Measurements from ENCODE around the gene SURF6.
"Not testable (repeated sequence)": the region's sequence is repeated elsewhere in the genome, so short reads cannot be mapped to it uniquely, and the experiment has no call there.

The SURF6 gene

GRCh38 chr9:133331221-133331620 is 4.8 kb downstream of the SURF6 start:
- no peak overlapping the region for H3K27ac ChIP-seq
- DNase-seq (ENCODE audit: low read depth, low spot score) = no peak

- peak overlapping the region; percentile 30 for H3K27ac ChIP-seq
- not testable (repeated sequence) for DNase-seq (ENCODE audit: low read depth, low spot score)
Observed at GRCh38 chr9:133329306-133330156, 6.5 kb downstream of the SURF6 start.

- DNase-seq (ENCODE audit: low read depth, low spot score) = no peak
- H3K27ac ChIP-seq = no peak overlapping the region
Observed at GRCh38 chr9:133327834-133328484, 8.0 kb downstream of the SURF6 start.

- H3K27ac ChIP-seq; DNase-seq (ENCODE audit: low read depth, low spot score): not testable (repeated sequence)
Observed at GRCh38 chr9:133327021-133327420, 9.0 kb downstream of the SURF6 start.

GRCh38 chr9:133323991-133324703 is 11.8 kb downstream of the SURF6 start:
- DNase-seq (ENCODE audit: low read depth, low spot score) = no peak
- H3K27ac ChIP-seq = no peak overlapping the region

- DNase-seq (ENCODE audit: low read depth, low spot score) = no peak
Observed at GRCh38 chr9:133323211-133323610, 12.8 kb downstream of the SURF6 start.

GRCh38 chr9:133322701-133323100 is 13.3 kb downstream of the SURF6 start:
- DNase-seq (ENCODE audit: low read depth, low spot score) = no peak

More at GRCh38 chr9:133323211-133323610, 12.8 kb downstream of the SURF6 start:
- no peak overlapping the region for H3K27ac ChIP-seq

GRCh38 chr9:133321411-133321935 is 14.5 kb downstream of the SURF6 start:
- no peak for DNase-seq (ENCODE audit: low read depth, low spot score)

More at GRCh38 chr9:133322701-133323100, 13.3 kb downstream of the SURF6 start:
- H3K27ac ChIP-seq = no peak overlapping the region

GRCh38 chr9:133320421-133320881 is 15.5 kb downstream of the SURF6 start:
- H3K27ac ChIP-seq = no peak overlapping the region
- no peak for DNase-seq (ENCODE audit: low read depth, low spot score)

More at GRCh38 chr9:133321411-133321935, 14.5 kb downstream of the SURF6 start:
- no peak overlapping the region for H3K27ac ChIP-seq

GRCh38 chr9:133317551-133317950 is 18.4 kb downstream of the SURF6 start:
- not testable (repeated sequence) for DNase-seq (ENCODE audit: low read depth, low spot score); H3K27ac ChIP-seq

- no peak overlapping the region for H3K27ac ChIP-seq
- no peak for DNase-seq (ENCODE audit: low read depth, low spot score)
Observed at GRCh38 chr9:133315997-133316396, 20.0 kb downstream of the SURF6 start.

GRCh38 chr9:133309608-133310007 is 26.4 kb downstream of the SURF6 start:
- H3K27ac ChIP-seq = no peak overlapping the region
- DNase-seq (ENCODE audit: low read depth, low spot score) = no peak

- no peak for DNase-seq (ENCODE audit: low read depth, low spot score)
- H3K27ac ChIP-seq = no peak overlapping the region
Observed at GRCh38 chr9:133307301-133307700, 28.7 kb downstream of the SURF6 start.

GRCh38 chr9:133306242-133307204 is 29.5 kb downstream of the SURF6 start:
- no peak overlapping the region for H3K27ac ChIP-seq
- DNase-seq (ENCODE audit: low read depth, low spot score) = no peak

GRCh38 chr9:133305731-133306130 is 30.3 kb downstream of the SURF6 start:
- no peak for DNase-seq (ENCODE audit: low read depth, low spot score)
- H3K27ac ChIP-seq = no peak overlapping the region

GRCh38 chr9:133304477-133305377 is 31.3 kb downstream of the SURF6 start:
- no peak overlapping the region for H3K27ac ChIP-seq
- DNase-seq (ENCODE audit: low read depth, low spot score) = no peak

GRCh38 chr9:133304158-133304470 is 31.9 kb downstream of the SURF6 start:
- DNase-seq (ENCODE audit: low read depth, low spot score) = no peak
- H3K27ac ChIP-seq = no peak overlapping the region
